SK-N-MC (cell line): ENCODE results near the gene COL27A1.

Experiments used
- EZH2 ChIP-seq: fragments of 200-600 bp; sonication (generic); IDR thresholded peaks from one replicate; pipeline ENCODE4 v1.6.1; 2017; ENCODE audit warnings: antibody characterized with exemption
- FOXP2 ChIP-seq: optimal IDR thresholded peaks from 2 replicates; pipeline ENCODE3; 2011; ENCODE audit warnings: mild to moderate bottlenecking, moderate library complexity; ENCODE audit not compliant: insufficient read depth; ENCODE audit errors: extremely low read length, control extremely low read depth
- POLR2AphosphoS5 ChIP-seq: IDR thresholded peaks from 2 replicates; pipeline ENCODE4 v1.6.1; 2012; ENCODE audit warnings: mild to moderate bottlenecking, low read depth, low read length, borderline replicate concordance

- TF ChIP-seq POLR2AphosphoS5 = no peak
- TF ChIP-seq EZH2 = no peak
- no peak for TF ChIP-seq FOXP2
Observed at GRCh38 chr9:114170771-114171461, 15.6 kb downstream of the COL27A1 start.
